ENCODE data around the gene PCDHAC2. TPM values are rescaled to one million over a fixed set of nuclear protein-coding genes. Genes with fewer than 3 reads are reported as not detected.

Gene PCDHAC2
- polyA plus RNA-seq, 2 of the 4 experiments (the other 2 are of a cell fraction) = 1.2 to 5.3 TPM

DNA sequence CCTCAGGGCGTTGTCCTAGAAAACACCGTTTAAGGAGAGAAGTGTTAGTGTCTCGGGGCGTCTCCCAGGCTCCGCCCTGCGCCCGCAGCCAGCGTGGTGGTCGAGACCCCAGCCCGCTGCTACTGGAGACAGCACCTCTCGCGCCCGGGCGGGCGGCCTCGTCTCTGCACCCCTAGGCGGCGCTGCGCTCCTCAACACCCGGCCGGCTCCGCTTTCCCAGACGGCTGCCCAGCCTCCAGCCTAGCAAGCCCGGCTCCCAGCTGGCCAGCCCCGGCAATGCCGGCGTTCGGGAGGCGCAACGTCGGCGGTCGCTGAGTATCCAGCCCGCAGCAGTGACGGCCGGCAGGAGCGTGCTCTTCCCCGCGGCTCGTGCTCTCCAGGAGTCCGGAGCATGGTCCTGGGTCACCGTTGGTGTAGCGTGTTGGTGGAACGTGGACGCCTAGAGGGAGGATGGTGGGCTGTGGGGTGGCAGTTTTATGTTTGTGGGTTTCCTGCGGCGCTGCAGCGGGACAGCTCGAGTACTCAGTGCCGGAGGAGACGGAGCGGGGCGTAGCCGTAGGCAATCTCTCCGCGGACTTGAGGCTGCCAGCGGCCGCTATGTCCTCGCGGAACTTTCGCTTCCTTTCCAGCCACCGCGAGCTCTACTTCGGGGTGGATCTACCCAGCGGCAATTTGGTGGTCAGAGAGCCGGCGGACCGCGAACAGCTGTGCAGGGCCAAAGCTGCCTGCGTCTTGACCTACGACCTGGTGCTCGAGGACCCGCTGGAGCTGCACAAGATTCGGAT, 39.6 kb upstream of the PCDHAC2 start (continued):
- TF ChIP-seq, protein P1, sequence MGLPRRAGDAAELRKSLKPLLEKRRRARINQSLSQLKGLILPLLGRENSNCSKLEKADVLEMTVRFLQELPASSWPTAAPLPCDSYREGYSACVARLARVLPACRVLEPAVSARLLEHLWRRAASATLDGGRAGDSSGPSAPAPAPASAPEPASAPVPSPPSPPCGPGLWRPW (IDR thresholded peaks at IDR 0.05) = no peak
- TF ChIP-seq, protein P2, sequence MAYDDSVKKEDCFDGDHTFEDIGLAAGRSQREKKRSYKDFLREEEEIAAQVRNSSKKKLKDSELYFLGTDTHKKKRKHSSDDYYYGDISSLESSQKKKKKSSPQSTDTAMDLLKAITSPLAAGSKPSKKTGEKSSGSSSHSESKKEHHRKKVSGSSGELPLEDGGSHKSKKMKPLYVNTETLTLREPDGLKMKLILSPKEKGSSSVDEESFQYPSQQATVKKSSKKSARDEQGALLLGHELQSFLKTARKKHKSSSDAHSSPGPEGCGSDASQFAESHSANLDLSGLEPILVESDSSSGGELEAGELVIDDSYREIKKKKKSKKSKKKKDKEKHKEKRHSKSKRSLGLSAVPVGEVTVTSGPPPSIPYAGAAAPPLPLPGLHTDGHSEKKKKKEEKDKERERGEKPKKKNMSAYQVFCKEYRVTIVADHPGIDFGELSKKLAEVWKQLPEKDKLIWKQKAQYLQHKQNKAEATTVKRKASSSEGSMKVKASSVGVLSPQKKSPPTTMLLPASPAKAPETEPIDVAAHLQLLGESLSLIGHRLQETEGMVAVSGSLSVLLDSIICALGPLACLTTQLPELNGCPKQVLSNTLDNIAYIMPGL (CRISPR knock-in tag; IDR thresholded peaks at IDR 0.05; ENCODE audit: borderline replicate concordance) = no peak
- TF ChIP-seq, protein P3, sequence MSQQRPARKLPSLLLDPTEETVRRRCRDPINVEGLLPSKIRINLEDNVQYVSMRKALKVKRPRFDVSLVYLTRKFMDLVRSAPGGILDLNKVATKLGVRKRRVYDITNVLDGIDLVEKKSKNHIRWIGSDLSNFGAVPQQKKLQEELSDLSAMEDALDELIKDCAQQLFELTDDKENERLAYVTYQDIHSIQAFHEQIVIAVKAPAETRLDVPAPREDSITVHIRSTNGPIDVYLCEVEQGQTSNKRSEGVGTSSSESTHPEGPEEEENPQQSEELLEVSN (IDR thresholded peaks at IDR 0.05; ENCODE audit: borderline replicate concordance, low read depth) = 0 out of 2 replicates have a peak, but pooled peaks have one; percentile 16
- TF ChIP-seq HDAC2 (IDR thresholded peaks at IDR 0.05) (no peak), RCOR1 (IDR thresholded peaks at IDR 0.05; ENCODE audit: low read depth, low read length) (no peak), HOXB13 (CRISPR knock-in tag; IDR thresholded peaks at IDR 0.05; ENCODE audit: low read depth) (no peak), ZSCAN20 (CRISPR knock-in tag; IDR thresholded peaks at IDR 0.05) (no peak), NPAS2 (CRISPR knock-in tag; IDR thresholded peaks at IDR 0.05; ENCODE audit: borderline replicate concordance) (no peak), RARB (CRISPR knock-in tag; IDR thresholded peaks at IDR 0.05) (no peak), CEBPB (IDR thresholded peaks at IDR 0.05) (no peak), SMC3 (IDR thresholded peaks at IDR 0.05) (peak; percentile 84), SREBF2 (IDR thresholded peaks at IDR 0.05) (no peak), FOSB (CRISPR knock-in tag; IDR thresholded peaks at IDR 0.05) (no peak), EP300 (IDR thresholded peaks at IDR 0.05) (no peak), ZFP36 (IDR thresholded peaks at IDR 0.05; ENCODE audit: borderline replicate concordance, partially characterized antibody) (no peak), HEYL (CRISPR knock-in tag; IDR thresholded peaks at IDR 0.05) (no peak), CHD4 (IDR thresholded peaks at IDR 0.05; ENCODE audit: borderline replicate concordance) (no peak), NR3C1 (IDR thresholded peaks at IDR 0.05) (no peak), JUN (IDR thresholded peaks at IDR 0.05) (peak in 1 of 2 experiments; percentile 44; a peak in 1 of 5 replicates), BHLHE40 (IDR thresholded peaks at IDR 0.05; ENCODE audit: low read depth, low read length) (no peak), ZNF302 (CRISPR knock-in tag; IDR thresholded peaks at IDR 0.05) (no peak), KDM5A (IDR thresholded peaks at IDR 0.05) (no peak), TP53 (CRISPR knock-in tag; IDR thresholded peaks at IDR 0.05) (no peak), GATA3 (IDR thresholded peaks at IDR 0.05; ENCODE audit: borderline replicate concordance) (no peak), ZC3H11A (IDR thresholded peaks at IDR 0.05) (no peak), EHMT2 (IDR thresholded peaks at IDR 0.05; ENCODE audit: low read depth) (no peak), CHD2 (IDR thresholded peaks at IDR 0.05; ENCODE audit: low read length, partially characterized antibody) (no peak), HOXA7 (CRISPR knock-in tag; IDR thresholded peaks at IDR 0.05) (no peak)
- TF ChIP-seq, protein P4, sequence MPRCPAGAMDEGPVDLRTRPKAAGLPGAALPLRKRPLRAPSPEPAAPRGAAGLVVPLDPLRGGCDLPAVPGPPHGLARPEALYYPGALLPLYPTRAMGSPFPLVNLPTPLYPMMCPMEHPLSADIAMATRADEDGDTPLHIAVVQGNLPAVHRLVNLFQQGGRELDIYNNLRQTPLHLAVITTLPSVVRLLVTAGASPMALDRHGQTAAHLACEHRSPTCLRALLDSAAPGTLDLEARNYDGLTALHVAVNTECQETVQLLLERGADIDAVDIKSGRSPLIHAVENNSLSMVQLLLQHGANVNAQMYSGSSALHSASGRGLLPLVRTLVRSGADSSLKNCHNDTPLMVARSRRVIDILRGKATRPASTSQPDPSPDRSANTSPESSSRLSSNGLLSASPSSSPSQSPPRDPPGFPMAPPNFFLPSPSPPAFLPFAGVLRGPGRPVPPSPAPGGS (IDR thresholded peaks at IDR 0.05) = no peak
- TF ChIP-seq, protein P5, sequence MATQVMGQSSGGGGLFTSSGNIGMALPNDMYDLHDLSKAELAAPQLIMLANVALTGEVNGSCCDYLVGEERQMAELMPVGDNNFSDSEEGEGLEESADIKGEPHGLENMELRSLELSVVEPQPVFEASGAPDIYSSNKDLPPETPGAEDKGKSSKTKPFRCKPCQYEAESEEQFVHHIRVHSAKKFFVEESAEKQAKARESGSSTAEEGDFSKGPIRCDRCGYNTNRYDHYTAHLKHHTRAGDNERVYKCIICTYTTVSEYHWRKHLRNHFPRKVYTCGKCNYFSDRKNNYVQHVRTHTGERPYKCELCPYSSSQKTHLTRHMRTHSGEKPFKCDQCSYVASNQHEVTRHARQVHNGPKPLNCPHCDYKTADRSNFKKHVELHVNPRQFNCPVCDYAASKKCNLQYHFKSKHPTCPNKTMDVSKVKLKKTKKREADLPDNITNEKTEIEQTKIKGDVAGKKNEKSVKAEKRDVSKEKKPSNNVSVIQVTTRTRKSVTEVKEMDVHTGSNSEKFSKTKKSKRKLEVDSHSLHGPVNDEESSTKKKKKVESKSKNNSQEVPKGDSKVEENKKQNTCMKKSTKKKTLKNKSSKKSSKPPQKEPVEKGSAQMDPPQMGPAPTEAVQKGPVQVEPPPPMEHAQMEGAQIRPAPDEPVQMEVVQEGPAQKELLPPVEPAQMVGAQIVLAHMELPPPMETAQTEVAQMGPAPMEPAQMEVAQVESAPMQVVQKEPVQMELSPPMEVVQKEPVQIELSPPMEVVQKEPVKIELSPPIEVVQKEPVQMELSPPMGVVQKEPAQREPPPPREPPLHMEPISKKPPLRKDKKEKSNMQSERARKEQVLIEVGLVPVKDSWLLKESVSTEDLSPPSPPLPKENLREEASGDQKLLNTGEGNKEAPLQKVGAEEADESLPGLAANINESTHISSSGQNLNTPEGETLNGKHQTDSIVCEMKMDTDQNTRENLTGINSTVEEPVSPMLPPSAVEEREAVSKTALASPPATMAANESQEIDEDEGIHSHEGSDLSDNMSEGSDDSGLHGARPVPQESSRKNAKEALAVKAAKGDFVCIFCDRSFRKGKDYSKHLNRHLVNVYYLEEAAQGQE (IDR thresholded peaks at IDR 0.05) = no peak
- TF ChIP-seq, protein P6, sequence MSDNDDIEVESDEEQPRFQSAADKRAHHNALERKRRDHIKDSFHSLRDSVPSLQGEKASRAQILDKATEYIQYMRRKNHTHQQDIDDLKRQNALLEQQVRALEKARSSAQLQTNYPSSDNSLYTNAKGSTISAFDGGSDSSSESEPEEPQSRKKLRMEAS (IDR thresholded peaks at IDR 0.05) = peak; percentile 46; the same call in 1 of the 2 replicates
- TF ChIP-seq, protein P7, sequence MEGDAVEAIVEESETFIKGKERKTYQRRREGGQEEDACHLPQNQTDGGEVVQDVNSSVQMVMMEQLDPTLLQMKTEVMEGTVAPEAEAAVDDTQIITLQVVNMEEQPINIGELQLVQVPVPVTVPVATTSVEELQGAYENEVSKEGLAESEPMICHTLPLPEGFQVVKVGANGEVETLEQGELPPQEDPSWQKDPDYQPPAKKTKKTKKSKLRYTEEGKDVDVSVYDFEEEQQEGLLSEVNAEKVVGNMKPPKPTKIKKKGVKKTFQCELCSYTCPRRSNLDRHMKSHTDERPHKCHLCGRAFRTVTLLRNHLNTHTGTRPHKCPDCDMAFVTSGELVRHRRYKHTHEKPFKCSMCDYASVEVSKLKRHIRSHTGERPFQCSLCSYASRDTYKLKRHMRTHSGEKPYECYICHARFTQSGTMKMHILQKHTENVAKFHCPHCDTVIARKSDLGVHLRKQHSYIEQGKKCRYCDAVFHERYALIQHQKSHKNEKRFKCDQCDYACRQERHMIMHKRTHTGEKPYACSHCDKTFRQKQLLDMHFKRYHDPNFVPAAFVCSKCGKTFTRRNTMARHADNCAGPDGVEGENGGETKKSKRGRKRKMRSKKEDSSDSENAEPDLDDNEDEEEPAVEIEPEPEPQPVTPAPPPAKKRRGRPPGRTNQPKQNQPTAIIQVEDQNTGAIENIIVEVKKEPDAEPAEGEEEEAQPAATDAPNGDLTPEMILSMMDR (IDR thresholded peaks at IDR 0.05) = peak; percentile 85
- TF ChIP-seq, protein P8, sequence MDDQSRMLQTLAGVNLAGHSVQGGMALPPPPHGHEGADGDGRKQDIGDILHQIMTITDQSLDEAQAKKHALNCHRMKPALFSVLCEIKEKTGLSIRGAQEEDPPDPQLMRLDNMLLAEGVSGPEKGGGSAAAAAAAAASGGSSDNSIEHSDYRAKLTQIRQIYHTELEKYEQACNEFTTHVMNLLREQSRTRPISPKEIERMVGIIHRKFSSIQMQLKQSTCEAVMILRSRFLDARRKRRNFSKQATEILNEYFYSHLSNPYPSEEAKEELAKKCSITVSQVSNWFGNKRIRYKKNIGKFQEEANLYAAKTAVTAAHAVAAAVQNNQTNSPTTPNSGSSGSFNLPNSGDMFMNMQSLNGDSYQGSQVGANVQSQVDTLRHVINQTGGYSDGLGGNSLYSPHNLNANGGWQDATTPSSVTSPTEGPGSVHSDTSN (IDR thresholded peaks at IDR 0.05) = no peak

Measured in A549 (cell line).